ENCODE measurements around the gene FXYD3. TPM values are rescaled to one million over a fixed set of nuclear protein-coding genes. Genes with fewer than 3 reads are reported as not detected.
A peak's percentile ranks its signal among the peaks of the same experiment; 100 is the strongest.
"Not testable (repeated sequence)": the region's sequence is repeated elsewhere in the genome, so short reads cannot be mapped to it uniquely, and the experiment has no call there.

The FXYD3 gene
- total and polyA plus RNA-seq, 2 of the 13 experiments (the other 11 are each of a cell fraction or from before 2014, with no cell fraction given): 4.9 TPM; not detected in 1

GRCh38 chr19:35129724-35130274 lies 14.2 kb downstream of the FXYD3 start (continued):
- TF ChIP-seq BRD4 (CRISPR knock-in tag; IDR thresholded peaks at IDR 0.05): peak; percentile 78; the same call in 1 of the 2 replicates
- 0 out of 2 replicates have a peak, but pooled peaks have one; percentile 30 for TF ChIP-seq ESRRA (CRISPR knock-in tag; IDR thresholded peaks at IDR 0.05; ENCODE audit: low read depth)
- not testable (repeated sequence) for TF ChIP-seq ZBTB40 (IDR thresholded peaks at IDR 0.05)
- TF ChIP-seq ZBTB40 (CRISPR knock-in tag; IDR thresholded peaks at IDR 0.05): peak; percentile 47; the same call in 1 of the 2 replicates
- 0 out of 2 replicates have a peak, but pooled peaks have one; percentile 32 for TF ChIP-seq NFKBIZ (CRISPR knock-in tag; IDR thresholded peaks at IDR 0.05)
- TF ChIP-seq ELF3 (CRISPR knock-in tag; IDR thresholded peaks at IDR 0.05): peak; percentile 86
- TF ChIP-seq MAX (IDR thresholded peaks at IDR 0.05): peak; percentile 51; the same call in 1 of the 2 replicates
- TF ChIP-seq ZNF710 (CRISPR knock-in tag; IDR thresholded peaks at IDR 0.05; ENCODE audit: borderline replicate concordance): peak; percentile 69; the same call in 1 of the 2 replicates
- peak; percentile 60 for TF ChIP-seq POLR2G (IDR thresholded peaks at IDR 0.05; ENCODE audit: low read depth, low read length)
- TF ChIP-seq WIZ (CRISPR knock-in tag; IDR thresholded peaks at IDR 0.05): 0 out of 2 replicates have a peak, but pooled peaks have one; percentile 42
- TF ChIP-seq AKAP8 (CRISPR knock-in tag; IDR thresholded peaks at IDR 0.05): peak; percentile 62; the same call in 1 of the 2 replicates
- peak; percentile 31; the same call in 1 of the 2 replicates for TF ChIP-seq ARID4A (CRISPR knock-in tag; IDR thresholded peaks at IDR 0.05; ENCODE audit: borderline replicate concordance)
- peak; percentile 46 for TF ChIP-seq POLR2AphosphoS5 (IDR thresholded peaks at IDR 0.05; ENCODE audit: low read depth, low read length)
- peak; percentile 56; the same call in 1 of the 2 replicates for TF ChIP-seq SAFB2 (CRISPR knock-in tag; IDR thresholded peaks at IDR 0.05; ENCODE audit: borderline replicate concordance, low read depth)
